HEK293 (cell line): ENCODE results near the gene MFSD6L.

Experiments used
- CTCF ChIP-seq: fragments of 450-650 bp; formaldehyde crosslinking; IDR thresholded peaks from 2 replicates; pipeline ENCODE4 v1.5.1; 2016; ENCODE audit warnings: missing biosample characterization, missing genetic modification characterization
- HOXA7 ChIP-seq: sonication (generic); formaldehyde crosslinking; IDR thresholded peaks from 2 replicates; pipeline ENCODE4 v1.8.1; 2022; ENCODE audit warnings: missing genetic modification reagents, borderline replicate concordance
- TRIM28 ChIP-seq: IDR thresholded peaks from 2 replicates; pipeline ENCODE4 v1.6.1; 2011; ENCODE audit warnings: low read length, control low read depth, borderline replicate concordance
- ZNF121 ChIP-seq: fragments of 450-650 bp; formaldehyde crosslinking; IDR thresholded peaks from 2 replicates; pipeline ENCODE4 v1.5.1; 2016; ENCODE audit warnings: missing biosample characterization, missing genetic modification characterization
- ZNF146 ChIP-seq: fragments of 450-650 bp; formaldehyde crosslinking; IDR thresholded peaks from 2 replicates; pipeline ENCODE4 v1.5.1; 2016; ENCODE audit warnings: missing biosample characterization, missing genetic modification characterization
- ZNF16 ChIP-seq: fragments of 450-650 bp; formaldehyde crosslinking; IDR thresholded peaks from 2 replicates; pipeline ENCODE4 v1.5.1; 2016; ENCODE audit warnings: low read depth, missing biosample characterization, missing genetic modification characterization
- ZNF600 ChIP-seq: fragments of 450-650 bp; formaldehyde crosslinking; IDR thresholded peaks from 2 replicates; pipeline ENCODE4 v1.5.1; 2016; ENCODE audit warnings: missing biosample characterization, missing genetic modification characterization
- TF ChIP-seq, protein P1 (sequence below): fragments of 450-650 bp; formaldehyde crosslinking; IDR thresholded peaks from 2 replicates; pipeline ENCODE4 v1.5.1; 2016; ENCODE audit warnings: missing biosample characterization, missing genetic modification characterization
- TF ChIP-seq, protein P2 (sequence below): fragments of 450-650 bp; formaldehyde crosslinking; IDR thresholded peaks from 2 replicates; pipeline ENCODE4 v1.5.1; 2017; ENCODE audit warnings: missing biosample characterization, missing genetic modification characterization
- TF ChIP-seq, protein P3 (sequence below): fragments of 450-650 bp; formaldehyde crosslinking; IDR thresholded peaks from 2 replicates; pipeline ENCODE4 v1.5.1; 2016; ENCODE audit warnings: missing biosample characterization, missing genetic modification characterization

DNA sequence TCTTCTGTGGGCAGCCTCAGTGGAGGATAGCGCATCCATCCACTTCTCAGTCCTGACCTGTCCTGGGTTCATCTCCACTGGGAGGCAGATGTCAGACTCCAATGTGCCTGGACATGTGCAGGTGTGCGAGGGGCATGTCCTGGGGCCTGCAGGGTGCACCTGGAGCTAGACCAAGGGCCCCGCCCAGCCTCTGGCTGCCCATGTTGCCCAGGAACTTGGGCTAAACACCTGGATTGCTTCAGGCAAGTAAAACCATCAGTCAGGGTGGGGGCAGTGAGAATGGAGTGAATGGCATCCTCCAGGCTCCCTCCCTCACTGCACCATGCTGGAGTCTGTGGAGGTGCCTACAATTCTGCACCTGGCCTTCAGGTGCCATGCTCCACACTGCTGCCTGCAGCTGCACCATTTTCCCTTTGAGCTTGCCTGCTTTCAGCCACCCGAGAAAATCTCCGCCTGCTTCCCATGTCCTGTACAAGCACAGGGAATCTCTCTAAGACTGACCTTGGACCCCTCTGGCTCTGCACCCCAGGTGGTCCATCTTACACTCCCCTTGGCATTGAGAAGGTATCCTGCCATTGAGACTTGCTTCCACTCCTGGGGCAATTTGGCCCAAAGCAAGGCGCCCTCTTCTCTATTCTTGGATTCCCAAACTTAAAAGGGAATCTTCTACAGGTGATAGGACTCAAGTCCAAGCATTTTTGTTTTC lies 2.1 kb upstream of the MFSD6L start:
- TF ChIP-seq, protein P1, sequence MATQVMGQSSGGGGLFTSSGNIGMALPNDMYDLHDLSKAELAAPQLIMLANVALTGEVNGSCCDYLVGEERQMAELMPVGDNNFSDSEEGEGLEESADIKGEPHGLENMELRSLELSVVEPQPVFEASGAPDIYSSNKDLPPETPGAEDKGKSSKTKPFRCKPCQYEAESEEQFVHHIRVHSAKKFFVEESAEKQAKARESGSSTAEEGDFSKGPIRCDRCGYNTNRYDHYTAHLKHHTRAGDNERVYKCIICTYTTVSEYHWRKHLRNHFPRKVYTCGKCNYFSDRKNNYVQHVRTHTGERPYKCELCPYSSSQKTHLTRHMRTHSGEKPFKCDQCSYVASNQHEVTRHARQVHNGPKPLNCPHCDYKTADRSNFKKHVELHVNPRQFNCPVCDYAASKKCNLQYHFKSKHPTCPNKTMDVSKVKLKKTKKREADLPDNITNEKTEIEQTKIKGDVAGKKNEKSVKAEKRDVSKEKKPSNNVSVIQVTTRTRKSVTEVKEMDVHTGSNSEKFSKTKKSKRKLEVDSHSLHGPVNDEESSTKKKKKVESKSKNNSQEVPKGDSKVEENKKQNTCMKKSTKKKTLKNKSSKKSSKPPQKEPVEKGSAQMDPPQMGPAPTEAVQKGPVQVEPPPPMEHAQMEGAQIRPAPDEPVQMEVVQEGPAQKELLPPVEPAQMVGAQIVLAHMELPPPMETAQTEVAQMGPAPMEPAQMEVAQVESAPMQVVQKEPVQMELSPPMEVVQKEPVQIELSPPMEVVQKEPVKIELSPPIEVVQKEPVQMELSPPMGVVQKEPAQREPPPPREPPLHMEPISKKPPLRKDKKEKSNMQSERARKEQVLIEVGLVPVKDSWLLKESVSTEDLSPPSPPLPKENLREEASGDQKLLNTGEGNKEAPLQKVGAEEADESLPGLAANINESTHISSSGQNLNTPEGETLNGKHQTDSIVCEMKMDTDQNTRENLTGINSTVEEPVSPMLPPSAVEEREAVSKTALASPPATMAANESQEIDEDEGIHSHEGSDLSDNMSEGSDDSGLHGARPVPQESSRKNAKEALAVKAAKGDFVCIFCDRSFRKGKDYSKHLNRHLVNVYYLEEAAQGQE = no peak
- TF ChIP-seq ZNF16 (tag by site-specific recombination) (no peak), CTCF (tag by site-specific recombination) (no peak), ZNF146 (no peak), ZNF121 (tag by site-specific recombination) (no peak), TRIM28 (no peak), ZNF600 (no peak), HOXA7 (CRISPR knock-in tag) (no peak)
- TF ChIP-seq, protein P2, sequence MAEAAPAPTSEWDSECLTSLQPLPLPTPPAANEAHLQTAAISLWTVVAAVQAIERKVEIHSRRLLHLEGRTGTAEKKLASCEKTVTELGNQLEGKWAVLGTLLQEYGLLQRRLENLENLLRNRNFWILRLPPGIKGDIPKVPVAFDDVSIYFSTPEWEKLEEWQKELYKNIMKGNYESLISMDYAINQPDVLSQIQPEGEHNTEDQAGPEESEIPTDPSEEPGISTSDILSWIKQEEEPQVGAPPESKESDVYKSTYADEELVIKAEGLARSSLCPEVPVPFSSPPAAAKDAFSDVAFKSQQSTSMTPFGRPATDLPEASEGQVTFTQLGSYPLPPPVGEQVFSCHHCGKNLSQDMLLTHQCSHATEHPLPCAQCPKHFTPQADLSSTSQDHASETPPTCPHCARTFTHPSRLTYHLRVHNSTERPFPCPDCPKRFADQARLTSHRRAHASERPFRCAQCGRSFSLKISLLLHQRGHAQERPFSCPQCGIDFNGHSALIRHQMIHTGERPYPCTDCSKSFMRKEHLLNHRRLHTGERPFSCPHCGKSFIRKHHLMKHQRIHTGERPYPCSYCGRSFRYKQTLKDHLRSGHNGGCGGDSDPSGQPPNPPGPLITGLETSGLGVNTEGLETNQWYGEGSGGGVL (tag by site-specific recombination) = no peak
- TF ChIP-seq, protein P3, sequence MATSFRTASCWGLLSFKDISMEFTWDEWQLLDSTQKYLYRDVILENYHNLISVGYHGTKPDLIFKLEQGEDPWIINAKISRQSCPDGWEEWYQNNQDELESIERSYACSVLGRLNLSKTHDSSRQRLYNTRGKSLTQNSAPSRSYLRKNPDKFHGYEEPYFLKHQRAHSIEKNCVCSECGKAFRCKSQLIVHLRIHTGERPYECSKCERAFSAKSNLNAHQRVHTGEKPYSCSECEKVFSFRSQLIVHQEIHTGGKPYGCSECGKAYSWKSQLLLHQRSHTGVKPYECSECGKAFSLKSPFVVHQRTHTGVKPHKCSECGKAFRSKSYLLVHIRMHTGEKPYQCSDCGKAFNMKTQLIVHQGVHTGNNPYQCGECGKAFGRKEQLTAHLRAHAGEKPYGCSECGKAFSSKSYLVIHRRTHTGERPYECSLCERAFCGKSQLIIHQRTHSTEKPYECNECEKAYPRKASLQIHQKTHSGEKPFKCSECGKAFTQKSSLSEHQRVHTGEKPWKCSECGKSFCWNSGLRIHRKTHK = no peak
